MM.1S (cell line): ENCODE results near the gene ATXN1L.
A peak's percentile ranks its signal among the peaks of the same experiment; 100 is the strongest.

Experiments used
- DNase-seq: peaks from one replicate; pipeline ENCODE4 v3.0.0-alpha.2; 2015
- H2AFZ ChIP-seq: fragments of 300-600 bp; sonication (generic); 2 replicates; pipeline ENCODE4 v1.6.0; 2016; ENCODE audit warnings: antibody characterized with exemption, low read length
- H3F3A ChIP-seq: fragments of 300-600 bp; sonication (generic); 2 replicates; pipeline ENCODE4 v1.6.1; 2016; ENCODE audit warnings: mild to moderate bottlenecking, antibody characterized with exemption, low read length, moderate library complexity, mixed read lengths; ENCODE audit not compliant: insufficient read depth
- H3K27ac ChIP-seq: fragments of 300-600 bp; sonication (generic); 2 replicates; pipeline ENCODE4 v1.5.1; 2016; ENCODE audit warnings: mild to moderate bottlenecking, low read length
- H3K27me3 ChIP-seq: fragments of 300-600 bp; sonication (generic); replicated peaks from 2 replicates; pipeline ENCODE4 v1.6.0; 2016; ENCODE audit warnings: low read length; ENCODE audit not compliant: insufficient read depth
- H3K36me3 ChIP-seq: fragments of 300-600 bp; sonication (generic); replicated peaks from 2 replicates; pipeline ENCODE4 v1.6.1; 2016; ENCODE audit warnings: mild to moderate bottlenecking, low read length, mixed read lengths; ENCODE audit not compliant: insufficient read depth
- H3K4me1 ChIP-seq: fragments of 300-600 bp; sonication (generic); 2 replicates; pipeline ENCODE4 v1.6.1; 2016; ENCODE audit warnings: low read length, mixed read lengths
- H3K4me2 ChIP-seq: fragments of 300-600 bp; sonication (generic); 2 replicates; pipeline ENCODE4 v1.6.0; 2016; ENCODE audit warnings: low read depth, low read length
- H3K4me3 ChIP-seq: fragments of 300-600 bp; sonication (generic); 2 replicates; pipeline ENCODE4 v1.5.1; 2016; ENCODE audit warnings: low read length, mixed read lengths
- H3K79me2 ChIP-seq: fragments of 300-600 bp; sonication (generic); 2 replicates; pipeline ENCODE4 v1.6.1; 2016; ENCODE audit warnings: mixed run types, low read length, mixed read lengths
- H3K9ac ChIP-seq: fragments of 300-600 bp; sonication (generic); 2 replicates; pipeline ENCODE4 v1.6.1; 2016; ENCODE audit warnings: low read length, mixed read lengths
- H3K9me2 ChIP-seq: fragments of 300-600 bp; sonication (generic); replicated peaks from 2 replicates; pipeline ENCODE4 v1.6.1; 2016; ENCODE audit warnings: mild to moderate bottlenecking, low read length, mixed read lengths; ENCODE audit not compliant: insufficient read depth
- H3K9me3 ChIP-seq: fragments of 300-600 bp; sonication (generic); replicated peaks from 2 replicates; pipeline ENCODE4 v1.6.1; 2016; ENCODE audit warnings: mild to moderate bottlenecking, low read length, mixed read lengths; ENCODE audit not compliant: insufficient read depth
- H4K20me1 ChIP-seq: fragments of 300-600 bp; sonication (generic); 2 replicates; pipeline ENCODE4 v1.6.1; 2016; ENCODE audit warnings: mild to moderate bottlenecking, low read length, moderate library complexity, mixed read lengths; ENCODE audit not compliant: insufficient read depth
- CTCF ChIP-seq: fragments of 300-600 bp; sonication (generic); IDR thresholded peaks from 2 replicates; pipeline ENCODE4 v1.5.1; 2016; ENCODE audit warnings: antibody characterized with exemption, low read length, mixed read lengths
- EZH2 ChIP-seq: fragments of 300-600 bp; sonication (generic); optimal IDR thresholded peaks from 2 replicates; pipeline ENCODE3; 2017; ENCODE audit warnings: low read depth, mild to moderate bottlenecking, antibody characterized with exemption, low read length, mixed read lengths
- EZH2phosphoT487 ChIP-seq: fragments of 300-600 bp; sonication (generic); IDR thresholded peaks from 2 replicates; pipeline ENCODE4 v1.6.1; 2018; ENCODE audit warnings: antibody characterized with exemption, low read length

ATXN1L gene

GRCh38 chr16:71882505-71883167, 36.9 kb downstream of the ATXN1L start:
- Histone ChIP-seq H3K9me2 (no peaks in the 10 kb centered on the region), H3K9me3 (no peaks in the 10 kb centered on the region), H3K4me2 (peak overlapping the region; percentile 89), H3K9ac (peak overlapping the region; percentile 45; the same call in 1 of the 2 replicates), H4K20me1 (no peaks in the 10 kb centered on the region), H3F3A (peaks cover 30% of the 10 kb centered on the region), H3K4me1 (peaks cover 26% of the 10 kb centered on the region), H3K36me3 (no peaks in the 10 kb centered on the region), H3K27ac (peak overlapping the region; percentile 53; the same call in 1 of the 2 replicates), H2AFZ (peak overlapping the region; percentile 81), H3K27me3 (no peaks in the 10 kb centered on the region), H3K79me2 (peaks cover 8% of the 10 kb centered on the region; the same call in 1 of the 2 replicates), H3K4me3 (peak overlapping the region; percentile 93)
- TF ChIP-seq CTCF (peak; percentile 93), EZH2phosphoT487 (no peak), EZH2 (no peak)
- DNase-seq: peak; percentile 89

GRCh38 chr16:71883168-71883848, 37.5 kb downstream of the ATXN1L start:
- Histone ChIP-seq H3K36me3 (no peaks in the 10 kb centered on the region), H3K9me3 (no peaks in the 10 kb centered on the region), H3K9ac (peak overlapping the region; percentile 86), H3K27ac (peak overlapping the region; percentile 70; the same call in 1 of the 2 replicates), H3K4me3 (peak overlapping the region; percentile 93), H4K20me1 (no peaks in the 10 kb centered on the region), H3K9me2 (no peaks in the 10 kb centered on the region), H3K27me3 (no peaks in the 10 kb centered on the region), H3K4me2 (peak overlapping the region; percentile 89), H3K79me2 (peaks cover 8% of the 10 kb centered on the region; the same call in 1 of the 2 replicates), H3F3A (peaks cover 30% of the 10 kb centered on the region), H3K4me1 (peaks cover 26% of the 10 kb centered on the region), H2AFZ (peak overlapping the region; percentile 91)
- peak; percentile 47 for DNase-seq
- no peak for TF ChIP-seq CTCF
- no peak for TF ChIP-seq EZH2phosphoT487
- no peak for TF ChIP-seq EZH2

DNA sequence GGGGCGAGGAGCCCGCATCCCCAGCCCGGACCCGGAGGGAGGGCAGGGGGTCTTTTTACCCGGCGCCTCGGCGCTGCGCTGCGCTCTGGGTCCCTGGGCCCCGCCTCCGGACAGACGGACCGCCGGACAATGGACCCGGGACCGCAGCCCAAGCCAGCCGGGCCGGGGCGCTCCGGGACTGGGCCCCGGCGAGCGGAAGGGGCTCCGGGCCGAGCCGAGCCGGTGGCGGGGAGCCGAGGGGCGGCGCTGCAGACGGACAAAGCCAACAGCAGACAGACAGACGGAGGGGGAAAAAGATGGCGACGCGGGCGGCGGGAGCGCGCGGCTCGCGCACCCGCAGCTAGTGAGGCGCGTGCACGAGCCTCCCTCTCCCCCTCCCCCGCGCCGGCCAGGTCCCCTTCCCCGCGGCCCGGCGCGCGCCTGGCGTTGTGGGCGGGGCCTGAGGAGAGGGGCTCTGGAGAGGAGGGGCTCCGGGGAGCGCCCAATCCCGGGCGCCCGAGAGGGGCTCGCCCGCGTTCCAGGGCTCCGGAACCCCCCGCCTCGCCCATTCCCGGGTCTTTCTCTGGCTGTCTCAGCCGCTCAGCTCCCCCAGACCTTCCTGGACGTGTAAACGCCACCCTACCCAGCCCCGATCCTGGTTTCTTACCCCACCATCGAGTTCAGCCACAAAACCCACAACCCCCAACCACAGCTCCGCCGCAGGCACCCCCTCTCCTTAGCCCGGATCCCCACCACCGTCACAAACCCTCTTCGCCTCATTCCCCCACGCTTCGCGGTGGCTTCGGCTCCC, 38.3 kb downstream of the ATXN1L start, which contains the start of gene ZNF821:
TSS of gene ZNF821 (minus strand) at position 334 of the 790 bp plus-strand sequence. CDS start 4,236 bp downstream, outside the sequence.
- TF ChIP-seq EZH2: no peak
- no peak for TF ChIP-seq EZH2phosphoT487
- TF ChIP-seq CTCF: peak; percentile 41
- Histone ChIP-seq H3K36me3 (no peaks in the 10 kb centered on the region), H3K79me2 (peaks cover 8% of the 10 kb centered on the region; the same call in 1 of the 2 replicates), H3K9me2 (no peaks in the 10 kb centered on the region), H3K9me3 (no peaks in the 10 kb centered on the region), H4K20me1 (no peaks in the 10 kb centered on the region), H3K27me3 (no peaks in the 10 kb centered on the region), H3F3A (peaks cover 30% of the 10 kb centered on the region), H3K4me3 (peak within 1 kb of the TSS; percentile 93), H2AFZ (peak within 1 kb of the TSS; percentile 91), H3K4me1 (peaks cover 26% of the 10 kb centered on the region), H3K9ac (peak within 1 kb of the TSS; percentile 86), H3K4me2 (peak within 1 kb of the TSS; percentile 89), H3K27ac (peak within 1 kb of the TSS; percentile 70; the same call in 1 of the 2 replicates)
- peak; percentile 68 for DNase-seq
